K562 (cell line): Measurements from ENCODE around the gene ALDH8A1. TPM values are rescaled to one million over a fixed set of nuclear protein-coding genes. Genes with fewer than 3 reads are reported as not detected.

Experiments
- ATAC-seq: fragments of 200-7000 bp; cut with Tn5 transposase; 3 replicates; pipeline ENCODE4 v1.9.1; 2020; ENCODE audit warnings: moderate library complexity
- BruUV-seq: library from RNA; stranded (reverse); fragments of 400-500 nt; replicated peaks from 2 replicates; lab custom pipeline; 2021; lab: Mats Ljungman, UMichigan
- CTCF ChIA-PET: fragments of 300-600 bp; formaldehyde crosslinking; extraction: SDS; loops from one replicate; lab custom pipeline; 2021; ENCODE audit warnings: low intra/inter-chr PET ratio; lab: Yijun Ruan, JAX
- POLR2A ChIA-PET: fragments of 300-600, 350-650 bp; sonication (Branson Sonifier 250); formaldehyde crosslinking; extraction: SDS; loops from one replicate; lab custom pipeline; 2021; ENCODE audit warnings: antibody characterized with exemption, inconsistent platforms; lab: Yijun Ruan, JAX
- DNase-seq, 4 experiments: peaks; one replicate each; pipeline versions ENCODE4 v3.0.0 to v3.0.0-alpha.2; 2011 to 2018; ENCODE audit warnings: low spot score in 3 of 4, mixed read lengths in 3 of 4; ENCODE audit errors: extremely low read depth in 1 of 4
- FAIRE-seq: peaks from 2 replicates; lab custom pipeline; 2011; peaks lifted over from hg19 to GRCh38; lab: Jason Lieb, UNC
- H2AFZ ChIP-seq: 2 replicates; pipeline ENCODE4 v1.6.0; 2011; ENCODE audit warnings: low read depth, low read length, control low read depth, inconsistent platforms
- H3K27ac ChIP-seq: fragments of 200-600 bp; 3 replicates; pipeline ENCODE4 v1.8.0; 2011; ENCODE audit warnings: low read depth, mild to moderate bottlenecking, control low read depth, inconsistent platforms, low read length, moderate library complexity, mixed read lengths; ENCODE audit errors: extremely low read depth
- H3K27me3 ChIP-seq, 2 experiments: fragments of 300-600 bp in 1 of 2; 2 replicates in 1 of 2; 3 replicates in 1 of 2; pipeline versions ENCODE4 v1.6.0 to v1.8.0; 2011; ENCODE audit warnings: inconsistent platforms in 2 of 2, low read length in 2 of 2, mild to moderate bottlenecking in 1 of 2, mixed read lengths in 1 of 2, moderate library complexity in 1 of 2; ENCODE audit not compliant: control insufficient read depth in 2 of 2, insufficient read depth in 2 of 2
- H3K36me3 ChIP-seq: fragments of 300-600 bp; 3 replicates; pipeline ENCODE4 v1.8.0; 2011; ENCODE audit warnings: mild to moderate bottlenecking, low read length, inconsistent platforms; ENCODE audit not compliant: control insufficient read depth, insufficient read depth
- H3K4me1 ChIP-seq, 2 experiments: fragments of 200-600 bp in 1 of 2; replicated peaks in 1 of 2; 2 replicates in 1 of 2; 3 replicates in 1 of 2; pipeline versions ENCODE4 v1.5.1 to v1.8.0; 2011; ENCODE audit warnings: inconsistent platforms in 2 of 2, low read length in 2 of 2, mild to moderate bottlenecking in 1 of 2, mixed read lengths in 1 of 2, moderate library complexity in 1 of 2; ENCODE audit not compliant: control insufficient read depth in 2 of 2, insufficient read depth in 2 of 2
- H3K4me2 ChIP-seq: 2 replicates; pipeline ENCODE4 v1.6.1; 2011; ENCODE audit warnings: low read length, control low read depth, inconsistent platforms, mixed read lengths; ENCODE audit not compliant: insufficient read depth
- H3K4me3 ChIP-seq: fragments of 200-600 bp; sonication (generic), shearing (Covaris generic); 2 replicates; pipeline ENCODE4 v1.5.1; 2016; ENCODE audit warnings: control low read depth, inconsistent platforms
- H3K79me2 ChIP-seq: fragments of 200-600 bp; 3 replicates; pipeline ENCODE4 v1.8.0; 2011; ENCODE audit warnings: low read length, inconsistent platforms; ENCODE audit not compliant: control insufficient read depth, insufficient read depth
- H3K9ac ChIP-seq, 2 experiments: 2 replicates each; pipeline versions ENCODE4 v1.6.0 to v1.6.1; 2011; ENCODE audit warnings: low read depth in 2 of 2, low read length in 2 of 2, control low read depth in 1 of 2, inconsistent platforms in 1 of 2, mild to moderate bottlenecking in 1 of 2, mixed read lengths in 1 of 2; ENCODE audit not compliant: insufficient read depth in 1 of 2
- H3K9me1 ChIP-seq: one replicate; pipeline ENCODE4 v1.6.0; 2011; ENCODE audit warnings: inconsistent platforms, mild to moderate bottlenecking, low read length, moderate library complexity; ENCODE audit not compliant: control insufficient read depth, insufficient read depth
- H3K9me3 ChIP-seq: replicated peaks from 2 replicates; pipeline ENCODE4 v1.5.1; 2011; ENCODE audit warnings: low read depth, low read length, inconsistent platforms; ENCODE audit not compliant: control insufficient read depth, insufficient read depth
- H4K20me1 ChIP-seq: replicated peaks from 2 replicates; pipeline ENCODE4 v1.6.1; 2011; ENCODE audit warnings: low read length, inconsistent platforms, mixed read lengths; ENCODE audit not compliant: control insufficient read depth, insufficient read depth
- CHD4 ChIP-seq: fragments of 200-600 bp; sonication (generic); IDR thresholded peaks from 3 replicates; pipeline ENCODE4 v1.6.1; 2012; ENCODE audit warnings: low read depth, mild to moderate bottlenecking, mixed read lengths, low read length, inconsistent platforms; ENCODE audit not compliant: insufficient read depth, insufficient replicate concordance, poor library complexity, severe bottlenecking
- ELF1 ChIP-seq: fragments of 200-800 bp; sonication (Bioruptor generic); IDR thresholded peaks from 2 replicates; pipeline ENCODE4 v1.6.1; 2016; ENCODE audit warnings: missing genetic modification characterization, missing compliant biosample characterization
- EP400 ChIP-seq: fragments of 450-650 bp; IDR thresholded peaks from 2 replicates; pipeline ENCODE4 v1.6.1; 2017; ENCODE audit warnings: antibody characterized with exemption, mild to moderate bottlenecking, moderate library complexity
- NBN ChIP-seq: fragments of 450-650 bp; IDR thresholded peaks from 2 replicates; pipeline ENCODE4 v1.6.1; 2016; ENCODE audit warnings: low read depth, mild to moderate bottlenecking
- RBFOX2 ChIP-seq: fragments of 200-400 bp; formaldehyde crosslinking; IDR thresholded peaks from 2 replicates; pipeline ENCODE4 v1.6.1; 2017; ENCODE audit warnings: low read depth, mild to moderate bottlenecking, low read length, moderate library complexity
- ZKSCAN8 ChIP-seq: fragments of 200-800 bp; sonication (Bioruptor generic); IDR thresholded peaks from 2 replicates; pipeline ENCODE4 v1.6.1; 2016; ENCODE audit warnings: missing genetic modification characterization, missing compliant biosample characterization
- ZNF133 ChIP-seq: fragments of 250-450 bp; sonication (Bioruptor Pico); IDR thresholded peaks from 2 replicates; pipeline ENCODE4 v1.4.0; 2020; ENCODE audit warnings: mild to moderate bottlenecking
- ZNF23 ChIP-seq: fragments of 250-450 bp; sonication (Bioruptor Pico); IDR thresholded peaks from 2 replicates; pipeline ENCODE4 v1.4.0; 2020; ENCODE audit warnings: mild to moderate bottlenecking
- ZNF324 ChIP-seq: fragments of 250-450 bp; sonication (Bioruptor Pico); IDR thresholded peaks from 2 replicates; pipeline ENCODE4 v1.4.0; 2020; ENCODE audit warnings: mild to moderate bottlenecking
- ZNF354B ChIP-seq: fragments of 250-450 bp; sonication (Bioruptor Pico); IDR thresholded peaks from 2 replicates; pipeline ENCODE4 v1.4.0; 2020
- ZNF699 ChIP-seq: fragments of 250-450 bp; sonication (Bioruptor Pico); IDR thresholded peaks from 2 replicates; pipeline ENCODE4 v1.8.0; 2021; ENCODE audit warnings: mild to moderate bottlenecking, moderate library complexity; ENCODE audit not compliant: insufficient replicate concordance
- WGBS: fragments of 100-300 bp; shearing (Covaris generic); methylation state at CpG from one replicate; pipeline ENCODE4 v1.1.6; 2016; ENCODE audit warnings: low coverage, mixed read lengths; ENCODE audit not compliant: insufficient coverage; ENCODE audit errors: missing lambda C conversion rate; 5-methylcytosine and 5-hydroxymethylcytosine counted together
- in situ Hi-C: fragments of 300-500 bp; cut with MboI; formaldehyde crosslinking; loops from 4 replicates; pipeline ENCODE4 v1.15.0; 2018; ENCODE audit warnings: inconsistent platforms, mixed read lengths
- intact Hi-C: fragments of 100-400 bp; cut with micrococcal nuclease; formaldehyde crosslinking; loops from 2 replicates; pipeline ENCODE4 v1.14.2; 2022
- polyA plus RNA-seq, 8 experiments: library from polyadenylated mRNA; depleted of rRNA in 4 of 8; stranded (reverse) in 5 of 8; unstranded in 3 of 8; fragments of >200 nt; fragmentation: Nextera tagmentation in 2 of 8; fragmentation: Illumina TruSeq in 1 of 8; extraction: Ambion mirVana in 2 of 8; extraction: Trizol in 1 of 8; gene quantifications; 2 replicates each; pipeline versions ENCODE4 v1.2.1 to v1.2.3, GENCODE V29; 2011 to 2014; ENCODE audit warnings: inconsistent platforms in 1 of 8, missing spikeins in 1 of 8
- total RNA-seq, 7 experiments: library from RNA; depleted of rRNA in 6 of 7; stranded (reverse); fragments of >200 nt in 6 of 7; fragmentation: Illumina TruSeq in 2 of 7; extraction: Trizol in 2 of 7; gene quantifications; 2 replicates each; pipeline versions ENCODE4 v1.2.1 to v1.2.3, GENCODE V29; 2011 to 2021; ENCODE audit warnings: low replicate concordance in 1 of 7

The ALDH8A1 gene
- total and polyA plus RNA-seq, 9 of the 15 experiments (the other 6 are each of a cell fraction or from before 2014, with no cell fraction given) = 0.03 to 0.18 (median 0.04) TPM; not detected in 2

- no peak for TF ChIP-seq NBN
- TF ChIP-seq ZNF699 (CRISPR knock-in tag) = no peak
- TF ChIP-seq ZNF324 = no peak
- no peak for TF ChIP-seq ZKSCAN8 (CRISPR knock-in tag)
- TF ChIP-seq EP400 = no peak
- TF ChIP-seq ZNF354B (CRISPR knock-in tag) = no peak
- no peak for TF ChIP-seq RBFOX2
- no peak for TF ChIP-seq CHD4
- TF ChIP-seq ZNF23 = no peak
- no peak for TF ChIP-seq ELF1
- TF ChIP-seq ZNF133 (CRISPR knock-in tag) = no peak
- TF ChIP-seq, all 486 proteins: peak for 0
- Histone ChIP-seq H3K9ac (no peak overlapping the region), H3K9me3 (no peaks in the 10 kb centered on the region), H3K27ac (no peak overlapping the region), H3K79me2 (no peaks in the 10 kb centered on the region), H3K4me3 (no peak overlapping the region), H3K4me1 (no peaks in the 10 kb centered on the region; a peak in 1 of 5 replicates), H3K4me2 (no peak overlapping the region), H3K9me1 (no peaks in the 10 kb centered on the region), H4K20me1 (no peaks in the 10 kb centered on the region), H3K36me3 (no peaks in the 10 kb centered on the region), H3K27me3 (peaks cover 8% of the 10 kb centered on the region in 2 experiments; a peak in 4 of 5 replicates), H2AFZ (no peak overlapping the region)
- ATAC-seq (no peak), DNase-seq (no peak), FAIRE-seq (no peak)
- CTCF ChIA-PET = no interaction called here
- in situ Hi-C loops = no loop called here
- POLR2A ChIA-PET = no interaction called here
- 10% methylated on average over 5 of the region's 5 CpGs for whole genome bisulfite sequencing
- intact Hi-C loops = loop anchor here (2.0 to 5.0 kb wide), 2 partner anchors 50 to 502 kb away; no protein-coding TSS in a partner anchor
- BruUV-seq = no TSS peak
These were observed 13.0 kb downstream of the ALDH8A1 start for GRCh38 chr6:134936931-134937330.
